OCI-LY3 (cell line): Measurements from ENCODE around the gene NADK.
"Not testable (repeated sequence)": the region's sequence is repeated elsewhere in the genome, so short reads cannot be mapped to it uniquely, and the experiment has no call there.

Experiments
- H2AFZ ChIP-seq: fragments of 200-600, 300-600 bp; shearing (Covaris generic); 2 replicates; pipeline ENCODE4 v1.6.0; 2014; ENCODE audit warnings: antibody characterized with exemption, low read depth, low read length
- H3K27ac ChIP-seq: fragments of 200-600, 300-600 bp; sonication (generic); 2 replicates; pipeline ENCODE4 v1.5.1; 2014; ENCODE audit warnings: mild to moderate bottlenecking, low read length, moderate library complexity, mixed read lengths
- H3K27me3 ChIP-seq: fragments of 200-600, 300-600 bp; sonication (generic); 2 replicates; pipeline ENCODE4 v1.6.1; 2014; ENCODE audit warnings: low read depth, low read length, mixed read lengths
- H3K36me3 ChIP-seq: fragments of 200-600, 300-600 bp; sonication (generic); replicated peaks from 2 replicates; pipeline ENCODE3; 2014; ENCODE audit warnings: low read depth, low read length, mixed read lengths
- H3K4me1 ChIP-seq: fragments of 300-600, 200-600 bp; sonication (generic); 2 replicates; pipeline ENCODE4 v1.6.1; 2014; ENCODE audit warnings: low read length, mixed read lengths
- H3K4me2 ChIP-seq: fragments of 200-600, 300-600 bp; sonication (generic); 2 replicates; pipeline ENCODE4 v1.6.1; 2014; ENCODE audit warnings: low read length, mixed read lengths
- H3K4me3 ChIP-seq: fragments of 300-600, 200-600 bp; sonication (generic); 2 replicates; pipeline ENCODE4 v1.5.1; 2014; ENCODE audit warnings: antibody characterized with exemption, mild to moderate bottlenecking, low read length, moderate library complexity
- H3K79me2 ChIP-seq: fragments of 300-600, 200-600 bp; shearing (Covaris generic); 2 replicates; pipeline ENCODE4 v1.6.1; 2014; ENCODE audit warnings: mild to moderate bottlenecking, low read length, mixed read lengths
- H3K9ac ChIP-seq: fragments of 300-600, 200-600 bp; shearing (Covaris generic); 2 replicates; pipeline ENCODE4 v1.6.0; 2014; ENCODE audit warnings: mild to moderate bottlenecking, low read length, moderate library complexity
- H3K9me3 ChIP-seq: fragments of 200-600, 300-600 bp; shearing (Covaris generic); 2 replicates; pipeline ENCODE4 v1.6.1; 2014; ENCODE audit warnings: low read length, mixed read lengths; ENCODE audit not compliant: insufficient read depth
- H4K20me1 ChIP-seq: fragments of 200-600, 300-600 bp; sonication (generic); 2 replicates; pipeline ENCODE4 v1.6.1; 2016; ENCODE audit warnings: low read length, mixed read lengths; ENCODE audit not compliant: insufficient read depth
- CTCF ChIP-seq: fragments of 200-600, 300-600 bp; sonication (generic); IDR thresholded peaks from 2 replicates; pipeline ENCODE4 v1.5.1; 2014; ENCODE audit warnings: antibody characterized with exemption, low read length, low read depth
- EZH2phosphoT487 ChIP-seq: fragments of 200-600 bp; shearing (Covaris generic); IDR thresholded peaks from 2 replicates; pipeline ENCODE4 v1.6.1; 2018; ENCODE audit warnings: antibody characterized with exemption, mixed run types, low read depth

Gene NADK

GRCh38 chr1:1721201-1721600 is 57.1 kb downstream of the NADK start:
- TF ChIP-seq EZH2phosphoT487 (no peak), CTCF (no peak)
- peaks cover 3% of the 10 kb centered on the region for H3K36me3 ChIP-seq
- H3K9ac ChIP-seq, result no peak overlapping the region
- no peaks in the 10 kb centered on the region for H4K20me1 ChIP-seq
- H2AFZ ChIP-seq, result no peak overlapping the region
- no peaks in the 10 kb centered on the region for H3K27me3 ChIP-seq
- no peak overlapping the region for H3K4me2 ChIP-seq
- H3K79me2 ChIP-seq, result no peaks in the 10 kb centered on the region; the same call in 1 of the 2 replicates
- no peak overlapping the region for H3K27ac ChIP-seq
- no peaks in the 10 kb centered on the region for H3K9me3 ChIP-seq
- no peaks in the 10 kb centered on the region for H3K4me1 ChIP-seq
- no peak overlapping the region for H3K4me3 ChIP-seq

GRCh38 chr1:1715109-1715883 is 63.0 kb downstream of the NADK start:
- not testable (repeated sequence) for H3K36me3 ChIP-seq, H3K79me2 ChIP-seq, H2AFZ ChIP-seq, H3K4me1 ChIP-seq, H3K4me3 ChIP-seq, H3K9ac ChIP-seq, H3K27me3 ChIP-seq, H3K4me2 ChIP-seq, H3K27ac ChIP-seq, H4K20me1 ChIP-seq, H3K9me3 ChIP-seq

GRCh38 chr1:1707897-1708296 is 70.4 kb downstream of the NADK start:
- H3K4me2 ChIP-seq, H3K36me3 ChIP-seq, H3K27me3 ChIP-seq, H3K27ac ChIP-seq, H3K9me3 ChIP-seq, H3K9ac ChIP-seq, H3K79me2 ChIP-seq, H2AFZ ChIP-seq, H3K4me1 ChIP-seq, H3K4me3 ChIP-seq, H4K20me1 ChIP-seq: not testable (repeated sequence)

- H3K36me3 ChIP-seq, H4K20me1 ChIP-seq, H3K4me1 ChIP-seq, H3K9me3 ChIP-seq, H3K9ac ChIP-seq, H3K4me3 ChIP-seq, H2AFZ ChIP-seq, H3K79me2 ChIP-seq, H3K4me2 ChIP-seq, H3K27me3 ChIP-seq, H3K27ac ChIP-seq: not testable (repeated sequence)
Observed at GRCh38 chr1:1707241-1707640, 71.0 kb downstream of the NADK start.

GRCh38 chr1:1705623-1706022 is 72.6 kb downstream of the NADK start:
- H3K27me3 ChIP-seq, H3K4me1 ChIP-seq, H4K20me1 ChIP-seq, H3K9ac ChIP-seq, H3K79me2 ChIP-seq, H3K9me3 ChIP-seq, H3K4me2 ChIP-seq, H3K4me3 ChIP-seq, H3K27ac ChIP-seq, H3K36me3 ChIP-seq, H2AFZ ChIP-seq: not testable (repeated sequence)

GRCh38 chr1:1704284-1704957 is 73.8 kb downstream of the NADK start:
- not testable (repeated sequence) for H2AFZ ChIP-seq, H3K9ac ChIP-seq

More at GRCh38 chr1:1704284-1704957, 73.8 kb downstream of the NADK start:
- H3K4me2 ChIP-seq, H3K27ac ChIP-seq, H4K20me1 ChIP-seq, H3K9me3 ChIP-seq, H3K4me1 ChIP-seq, H3K4me3 ChIP-seq, H3K79me2 ChIP-seq, H3K27me3 ChIP-seq, H3K36me3 ChIP-seq: not testable (repeated sequence)
